IMR-90 (cell line): ENCODE data around the gene CAMTA1. TPM values are rescaled to one million over a fixed set of nuclear protein-coding genes. Genes with fewer than 3 reads are reported as not detected.

Source experiments
- ATAC-seq: fragments of 200-7000 bp; cut with Tn5 transposase; 2 replicates; pipeline ENCODE4 v1.9.1; 2020; ENCODE audit warnings: low read depth, mild to moderate bottlenecking, moderate library complexity
- BruUV-seq: library from RNA; stranded (reverse); fragments of 400-500 nt; replicated peaks from 2 replicates; lab custom pipeline; 2021; lab: Mats Ljungman, UMichigan
- CTCF ChIA-PET: fragments of 300-600 bp; formaldehyde crosslinking; extraction: SDS; loops from one replicate; lab custom pipeline; 2021; ENCODE audit warnings: antibody characterized with exemption; lab: Yijun Ruan, JAX
- POLR2A ChIA-PET: fragments of 300-600 bp; sonication (Branson Sonifier 250); formaldehyde crosslinking; loops from one replicate; lab custom pipeline; 2022; ENCODE audit warnings: antibody characterized with exemption; ENCODE audit not compliant: unreplicated experiment; lab: Charles Lee
- DNase-seq: peaks from one replicate; pipeline ENCODE4 v3.0.0; 2013
- H2AFZ ChIP-seq: replicated peaks from 2 replicates; pipeline ENCODE3; 2013; ENCODE audit warnings: low read length, mild to moderate bottlenecking; ENCODE audit not compliant: poor library complexity
- H2AK5ac ChIP-seq: 2 replicates; pipeline ENCODE4 v1.6.1; 2013; ENCODE audit warnings: low read depth, low read length, inconsistent platforms
- H2AK9ac ChIP-seq: replicated peaks from 2 replicates; pipeline ENCODE3; 2013; ENCODE audit warnings: mild to moderate bottlenecking, low read depth, low read length, moderate library complexity; ENCODE audit not compliant: poor library complexity
- H2BK120ac ChIP-seq: 2 replicates; pipeline ENCODE4 v1.6.1; 2013; ENCODE audit warnings: low read depth, low read length, inconsistent platforms
- H2BK15ac ChIP-seq: 3 replicates; pipeline ENCODE4 v1.6.1; 2013; ENCODE audit warnings: low read depth, low read length, inconsistent platforms
- H2BK20ac ChIP-seq: 2 replicates; pipeline ENCODE4 v1.6.1; 2013; ENCODE audit warnings: low read depth, mild to moderate bottlenecking, inconsistent platforms, low read length, moderate library complexity
- H2BK5ac ChIP-seq: 2 replicates; pipeline ENCODE4 v1.6.1; 2013; ENCODE audit warnings: mild to moderate bottlenecking, low read depth, low read length, inconsistent platforms; ENCODE audit not compliant: poor library complexity, severe bottlenecking
- H3K14ac ChIP-seq: replicated peaks from 2 replicates; pipeline ENCODE4 v1.6.1; 2013; ENCODE audit warnings: low read depth, low read length, inconsistent platforms
- H3K18ac ChIP-seq: 2 replicates; pipeline ENCODE4 v1.6.1; 2013; ENCODE audit warnings: low read depth, low read length, control low read depth
- H3K23ac ChIP-seq: 2 replicates; pipeline ENCODE4 v1.6.1; 2013; ENCODE audit warnings: low read depth, low read length, inconsistent platforms
- H3K27ac ChIP-seq: 2 replicates; pipeline ENCODE4 v1.5.1; 2013; ENCODE audit warnings: mild to moderate bottlenecking, control low read depth, low read length; ENCODE audit not compliant: insufficient read depth
- H3K27me3 ChIP-seq: 2 replicates; pipeline ENCODE4 v1.6.1; 2013; ENCODE audit warnings: low read length; ENCODE audit not compliant: control insufficient read depth, insufficient read depth
- H3K36me3 ChIP-seq: 2 replicates; pipeline ENCODE4 v1.6.1; 2013; ENCODE audit warnings: low read length, mixed read lengths; ENCODE audit not compliant: control insufficient read depth, insufficient read depth
- H3K4ac ChIP-seq: 2 replicates; pipeline ENCODE4 v1.6.1; 2013; ENCODE audit warnings: low read depth, low read length, inconsistent platforms
- H3K4me1 ChIP-seq: 2 replicates; pipeline ENCODE4 v1.6.1; 2013; ENCODE audit warnings: low read length, mixed read lengths; ENCODE audit not compliant: control insufficient read depth, insufficient read depth
- H3K4me2 ChIP-seq: 2 replicates; pipeline ENCODE4 v1.6.1; 2013; ENCODE audit warnings: low read depth, mild to moderate bottlenecking, control low read depth, low read length, moderate library complexity
- H3K4me3 ChIP-seq: 2 replicates; pipeline ENCODE4 v1.5.1; 2013; ENCODE audit warnings: low read depth, mild to moderate bottlenecking, control low read depth, low read length, moderate library complexity; ENCODE audit not compliant: insufficient read depth
- H3K56ac ChIP-seq: 2 replicates; pipeline ENCODE4 v1.6.1; 2013; ENCODE audit warnings: low read length, inconsistent platforms; ENCODE audit not compliant: insufficient read depth; ENCODE audit errors: extremely low read depth
- H3K79me1 ChIP-seq, 2 experiments: 2 replicates each; pipeline ENCODE4 v1.6.1; 2013; ENCODE audit warnings: low read length in 2 of 2, inconsistent platforms in 1 of 2, low read depth in 1 of 2
- H3K9ac ChIP-seq: 2 replicates; pipeline ENCODE4 v1.6.1; 2013; ENCODE audit warnings: low read depth, low read length, control low read depth
- H3K9me1 ChIP-seq: 2 replicates; pipeline ENCODE4 v1.6.1; 2013; ENCODE audit warnings: low read length, inconsistent platforms; ENCODE audit not compliant: insufficient read depth
- H3K9me3 ChIP-seq: 2 replicates; pipeline ENCODE4 v1.6.1; 2013; ENCODE audit warnings: low read length; ENCODE audit not compliant: control insufficient read depth, insufficient read depth
- H4K20me1 ChIP-seq: 2 replicates; pipeline ENCODE4 v1.6.1; 2013; ENCODE audit warnings: low read length, inconsistent platforms; ENCODE audit not compliant: insufficient read depth
- H4K5ac ChIP-seq: 2 replicates; pipeline ENCODE4 v1.6.1; 2013; ENCODE audit warnings: mild to moderate bottlenecking, low read depth, low read length, control low read depth
- H4K8ac ChIP-seq, 2 experiments: 2 replicates each; pipeline ENCODE4 v1.6.1; 2013; ENCODE audit warnings: low read depth in 2 of 2, low read length in 2 of 2, control low read depth in 1 of 2, inconsistent platforms in 1 of 2
- H4K91ac ChIP-seq: 2 replicates; pipeline ENCODE4 v1.6.1; 2013; ENCODE audit warnings: low read depth, low read length, inconsistent platforms; ENCODE audit not compliant: insufficient read depth
- ELK1 ChIP-seq: fragments of 150-350 bp; IDR thresholded peaks from 2 replicates; pipeline ENCODE4 v1.6.1; 2016; ENCODE audit warnings: low read depth, mild to moderate bottlenecking, low read length, moderate library complexity, borderline replicate concordance
- FOS ChIP-seq: fragments of 150-350 bp; IDR thresholded peaks from 2 replicates; pipeline ENCODE4 v1.6.1; 2016; ENCODE audit warnings: low read depth, low read length
- MAFK ChIP-seq: IDR thresholded peaks from 2 replicates; pipeline ENCODE4 v1.6.1; 2012; ENCODE audit warnings: low read depth, low read length, improper control_type of control experiment
- MXI1 ChIP-seq: IDR thresholded peaks from 2 replicates; pipeline ENCODE4 v1.6.1; 2012; ENCODE audit warnings: low read depth, mild to moderate bottlenecking, low read length, moderate library complexity, borderline replicate concordance
- RAD21 ChIP-seq: IDR thresholded peaks from 2 replicates; pipeline ENCODE4 v1.6.1; 2012; ENCODE audit warnings: low read length, improper control_type of control experiment
- RCOR1 ChIP-seq: IDR thresholded peaks from 2 replicates; pipeline ENCODE4 v1.6.1; 2012; ENCODE audit warnings: mild to moderate bottlenecking, low read length, improper control_type of control experiment; ENCODE audit not compliant: insufficient replicate concordance
- RFX5 ChIP-seq: IDR thresholded peaks from 2 replicates; pipeline ENCODE4 v1.8.0; 2012; ENCODE audit warnings: low read depth, mild to moderate bottlenecking, low read length, moderate library complexity
- WGBS, 2 experiments: methylation state at CpG; one replicate each; pipeline versions ENCODE4 v1.1.5 to v1.1.7; 2013; ENCODE audit warnings: missing lambda C conversion rate in 2 of 2; ENCODE audit not compliant: insufficient read length in 1 of 2; ENCODE audit errors: extremely low coverage in 2 of 2; 5-methylcytosine and 5-hydroxymethylcytosine counted together
- dilution Hi-C: fragments of 300-500 bp; cut with HindIII; formaldehyde crosslinking; loops from one replicate; pipeline ENCODE4 v1.14.3; 2018; ENCODE audit warnings: low sequenced_read_pairs; ENCODE audit not compliant: unreplicated experiment
- in situ Hi-C: fragments of 300-500 bp; cut with MboI; formaldehyde crosslinking; loops from 3 replicates; pipeline ENCODE4 v1.14.3; 2019; ENCODE audit warnings: low sequenced_read_pairs, inconsistent platforms, mixed read lengths
- intact Hi-C: fragments of 100-400 bp; cut with micrococcal nuclease; formaldehyde crosslinking; loops from 2 replicates; pipeline ENCODE4 v1.10.0; 2022
- polyA plus RNA-seq, 3 experiments: library from polyadenylated mRNA; depleted of rRNA; stranded (reverse); fragments of >200 nt; gene quantifications; 2 replicates each; pipeline ENCODE4 v1.2.3, GENCODE V29; 2012; ENCODE audit warnings: low replicate concordance in 1 of 3
- total RNA-seq: library from RNA; depleted of rRNA; stranded (reverse); fragments of >200 nt; gene quantifications from 2 replicates; pipeline ENCODE4 v1.2.3, GENCODE V29; 2012
- TF ChIP-seq, protein P1 (sequence below): conservative IDR thresholded peaks from 2 replicates; pipeline ENCODE4 v1.5.1; 2012; ENCODE audit warnings: mild to moderate bottlenecking, low read depth, low read length, improper control_type of control experiment

Gene CAMTA1
- total and polyA plus RNA-seq, 2 of the 4 experiments (the other 2 are of a cell fraction), result 35.5 to 74.3 TPM

- H2AFZ ChIP-seq, result no peak overlapping the region
- 68% methylated on average over 5 of the region's 10 CpGs; no CpG with 5 or more reads in 1 of the 2 experiments for WGBS, 2 experiments
Measured at GRCh38 chr1:7348073-7348472, 562.8 kb downstream of the CAMTA1 start.

More at GRCh38 chr1:7348073-7348472, 562.8 kb downstream of the CAMTA1 start:
- Histone ChIP-seq H3K36me3 (no peaks in the 10 kb centered on the region), H3K79me1 (no peaks in the 10 kb centered on the region), H3K4me2 (no peak overlapping the region), H4K91ac (no peak overlapping the region), H2BK20ac (no peak overlapping the region), H3K27me3 (no peaks in the 10 kb centered on the region), H3K14ac (no peak overlapping the region), H3K23ac (no peak overlapping the region), H3K4ac (no peak overlapping the region), H3K4me3 (no peak overlapping the region), H2AK9ac (no peak overlapping the region), H3K56ac (no peak overlapping the region), H2BK120ac (no peak overlapping the region), H3K18ac (no peak overlapping the region), H4K5ac (no peak overlapping the region), H2BK15ac (no peak overlapping the region), H4K20me1 (no peaks in the 10 kb centered on the region), H3K9ac (no peak overlapping the region), H4K8ac (no peak overlapping the region), H2BK5ac (no peak overlapping the region), H3K27ac (no peak overlapping the region), H3K9me1 (no peaks in the 10 kb centered on the region), H3K4me1 (no peaks in the 10 kb centered on the region), H2AK5ac (no peak overlapping the region; the same call in 1 of the 2 replicates), H3K9me3 (no peaks in the 10 kb centered on the region)
- in situ Hi-C loops (no loop called here), intact Hi-C loops (loop anchor here (10.0 kb wide), 1 partner anchor 443 kb away; no protein-coding TSS in a partner anchor), dilution Hi-C loops (no loop called here)
- DNase-seq, result no peak
- CTCF ChIA-PET, result no interaction called here
- no TSS peak for BruUV-seq
- POLR2A ChIA-PET, result no interaction called here
- no peak for TF ChIP-seq ELK1
- TF ChIP-seq RFX5, result no peak
- no peak for TF ChIP-seq MAFK
- TF ChIP-seq MXI1, result no peak
- TF ChIP-seq FOS, result no peak
- TF ChIP-seq, protein P1, sequence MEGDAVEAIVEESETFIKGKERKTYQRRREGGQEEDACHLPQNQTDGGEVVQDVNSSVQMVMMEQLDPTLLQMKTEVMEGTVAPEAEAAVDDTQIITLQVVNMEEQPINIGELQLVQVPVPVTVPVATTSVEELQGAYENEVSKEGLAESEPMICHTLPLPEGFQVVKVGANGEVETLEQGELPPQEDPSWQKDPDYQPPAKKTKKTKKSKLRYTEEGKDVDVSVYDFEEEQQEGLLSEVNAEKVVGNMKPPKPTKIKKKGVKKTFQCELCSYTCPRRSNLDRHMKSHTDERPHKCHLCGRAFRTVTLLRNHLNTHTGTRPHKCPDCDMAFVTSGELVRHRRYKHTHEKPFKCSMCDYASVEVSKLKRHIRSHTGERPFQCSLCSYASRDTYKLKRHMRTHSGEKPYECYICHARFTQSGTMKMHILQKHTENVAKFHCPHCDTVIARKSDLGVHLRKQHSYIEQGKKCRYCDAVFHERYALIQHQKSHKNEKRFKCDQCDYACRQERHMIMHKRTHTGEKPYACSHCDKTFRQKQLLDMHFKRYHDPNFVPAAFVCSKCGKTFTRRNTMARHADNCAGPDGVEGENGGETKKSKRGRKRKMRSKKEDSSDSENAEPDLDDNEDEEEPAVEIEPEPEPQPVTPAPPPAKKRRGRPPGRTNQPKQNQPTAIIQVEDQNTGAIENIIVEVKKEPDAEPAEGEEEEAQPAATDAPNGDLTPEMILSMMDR, result no peak
- no peak for TF ChIP-seq RAD21
- no peak for TF ChIP-seq RCOR1
- no peak for ATAC-seq
